Measurements from ENCODE around the gene SLC18B1. TPM values are rescaled to one million over a fixed set of nuclear protein-coding genes. Genes with fewer than 3 reads are reported as not detected.

The SLC18B1 gene
- polyA plus RNA-seq, 1 of the 3 experiments (the other 2 are of a cell fraction), result 1.2 TPM

DNA sequence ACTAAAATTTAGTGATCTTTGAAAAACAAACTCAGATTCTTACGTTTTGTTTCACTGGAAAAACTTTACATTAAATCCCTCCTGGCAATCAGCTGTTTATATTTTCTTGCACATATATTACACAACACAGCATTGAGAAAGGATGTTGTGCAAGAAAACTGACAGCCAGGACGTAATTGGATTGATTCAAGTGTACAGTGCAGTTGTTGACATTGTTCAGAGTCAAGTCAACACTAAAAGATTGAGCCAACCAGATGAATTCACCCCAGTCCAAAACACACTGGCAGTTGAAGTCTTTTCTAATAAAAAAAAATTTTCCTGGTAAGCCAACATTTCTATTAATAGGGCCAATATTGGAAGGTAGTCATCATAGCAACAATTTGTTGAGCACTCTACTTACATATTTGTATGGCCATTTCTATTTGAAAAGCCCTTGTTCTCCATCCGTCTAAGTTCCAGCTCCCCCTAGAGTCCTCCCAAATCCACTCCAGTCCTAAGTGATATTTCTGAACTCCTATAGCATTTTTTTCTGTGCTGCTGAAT lies 63.7 kb downstream of the SLC18B1 start (continued):
- TF ChIP-seq, protein P1, sequence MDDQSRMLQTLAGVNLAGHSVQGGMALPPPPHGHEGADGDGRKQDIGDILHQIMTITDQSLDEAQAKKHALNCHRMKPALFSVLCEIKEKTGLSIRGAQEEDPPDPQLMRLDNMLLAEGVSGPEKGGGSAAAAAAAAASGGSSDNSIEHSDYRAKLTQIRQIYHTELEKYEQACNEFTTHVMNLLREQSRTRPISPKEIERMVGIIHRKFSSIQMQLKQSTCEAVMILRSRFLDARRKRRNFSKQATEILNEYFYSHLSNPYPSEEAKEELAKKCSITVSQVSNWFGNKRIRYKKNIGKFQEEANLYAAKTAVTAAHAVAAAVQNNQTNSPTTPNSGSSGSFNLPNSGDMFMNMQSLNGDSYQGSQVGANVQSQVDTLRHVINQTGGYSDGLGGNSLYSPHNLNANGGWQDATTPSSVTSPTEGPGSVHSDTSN (IDR thresholded peaks at IDR 0.05), result no peak

DNA sequence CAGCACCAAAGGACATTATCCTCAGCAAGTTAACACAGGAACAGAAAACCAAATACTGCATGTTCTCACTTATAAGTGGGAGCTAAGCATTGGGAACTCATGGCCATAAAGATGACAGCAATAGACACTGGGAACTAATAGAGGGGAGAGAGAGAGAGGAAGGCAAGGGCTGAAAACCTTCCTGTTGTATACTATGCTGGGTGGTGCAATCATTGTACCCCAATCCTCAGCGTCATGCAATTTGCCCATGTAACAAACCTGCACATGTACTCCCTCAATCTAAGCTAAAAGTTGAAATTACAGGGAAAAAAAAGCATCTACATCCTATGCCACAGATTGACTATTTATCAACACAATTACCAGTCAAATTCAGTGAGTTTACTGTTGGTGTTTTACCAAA lies 64.6 kb downstream of the SLC18B1 start:
- Histone ChIP-seq H3K4me3 (ENCODE audit: low read depth in 2 of 2, low read length in 1 of 2) (no peak overlapping the region), H3F3A (replicated peaks; ENCODE audit: insufficient read depth) (no peaks in the 10 kb centered on the region), H3K36me3 (replicated peaks in 1 of 2; ENCODE audit: control insufficient read depth in 1 of 2, insufficient read depth in 2 of 2, low read length in 1 of 2) (no peaks in the 10 kb centered on the region), H3K4me2 (no peak overlapping the region), H3K27me3 (ENCODE audit: insufficient read depth) (no peaks in the 10 kb centered on the region), H3K27ac (ENCODE audit: low read depth in 2 of 2, low read length in 1 of 2) (no peak overlapping the region), H2AFZ (ENCODE audit: low read depth) (no peak overlapping the region), H3K9me2 (no peaks in the 10 kb centered on the region), H3K9me3 (no peaks in the 10 kb centered on the region), H3K4me1 (ENCODE audit: control insufficient read depth in 1 of 2, insufficient read depth in 2 of 2, low read depth in 1 of 2, low read length in 1 of 2) (no peaks in the 10 kb centered on the region), H3K9ac (no peak overlapping the region), H3K79me2 (ENCODE audit: insufficient read depth) (no peaks in the 10 kb centered on the region), H4K20me1 (ENCODE audit: insufficient read depth) (no peaks in the 10 kb centered on the region)
- TF ChIP-seq, protein P1 (IDR thresholded peaks at IDR 0.05), result no peak
- no peak for TF ChIP-seq TCF12 (IDR thresholded peaks at IDR 0.05)
- no peak for TF ChIP-seq MXI1 (IDR thresholded peaks at IDR 0.05; ENCODE audit: low read depth, low read length)
- TF ChIP-seq FOXJ3 (CRISPR knock-in tag; IDR thresholded peaks at IDR 0.05), result no peak
- TF ChIP-seq, protein P2, sequence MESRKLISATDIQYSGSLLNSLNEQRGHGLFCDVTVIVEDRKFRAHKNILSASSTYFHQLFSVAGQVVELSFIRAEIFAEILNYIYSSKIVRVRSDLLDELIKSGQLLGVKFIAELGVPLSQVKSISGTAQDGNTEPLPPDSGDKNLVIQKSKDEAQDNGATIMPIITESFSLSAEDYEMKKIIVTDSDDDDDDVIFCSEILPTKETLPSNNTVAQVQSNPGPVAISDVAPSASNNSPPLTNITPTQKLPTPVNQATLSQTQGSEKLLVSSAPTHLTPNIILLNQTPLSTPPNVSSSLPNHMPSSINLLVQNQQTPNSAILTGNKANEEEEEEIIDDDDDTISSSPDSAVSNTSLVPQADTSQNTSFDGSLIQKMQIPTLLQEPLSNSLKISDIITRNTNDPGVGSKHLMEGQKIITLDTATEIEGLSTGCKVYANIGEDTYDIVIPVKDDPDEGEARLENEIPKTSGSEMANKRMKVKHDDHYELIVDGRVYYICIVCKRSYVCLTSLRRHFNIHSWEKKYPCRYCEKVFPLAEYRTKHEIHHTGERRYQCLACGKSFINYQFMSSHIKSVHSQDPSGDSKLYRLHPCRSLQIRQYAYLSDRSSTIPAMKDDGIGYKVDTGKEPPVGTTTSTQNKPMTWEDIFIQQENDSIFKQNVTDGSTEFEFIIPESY (IDR thresholded peaks at IDR 0.05; ENCODE audit: borderline replicate concordance, low read depth), result no peak
- TF ChIP-seq, protein P3, sequence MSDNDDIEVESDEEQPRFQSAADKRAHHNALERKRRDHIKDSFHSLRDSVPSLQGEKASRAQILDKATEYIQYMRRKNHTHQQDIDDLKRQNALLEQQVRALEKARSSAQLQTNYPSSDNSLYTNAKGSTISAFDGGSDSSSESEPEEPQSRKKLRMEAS (IDR thresholded peaks at IDR 0.05; ENCODE audit: low read depth), result no peak
- TF ChIP-seq NFIC (IDR thresholded peaks at IDR 0.05; ENCODE audit: borderline replicate concordance), result no peak
- TF ChIP-seq POLR2AphosphoS5 (IDR thresholded peaks at IDR 0.05; ENCODE audit: low read depth, low read length), result no peak
- no peak for TF ChIP-seq CHD2 (IDR thresholded peaks at IDR 0.05; ENCODE audit: low read length, partially characterized antibody)
- TF ChIP-seq GABPA (IDR thresholded peaks at IDR 0.05; ENCODE audit: low read depth), result no peak
- TF ChIP-seq NRF1 (IDR thresholded peaks at IDR 0.05; ENCODE audit: low read depth, low read length), result no peak
- TF ChIP-seq, protein P4, sequence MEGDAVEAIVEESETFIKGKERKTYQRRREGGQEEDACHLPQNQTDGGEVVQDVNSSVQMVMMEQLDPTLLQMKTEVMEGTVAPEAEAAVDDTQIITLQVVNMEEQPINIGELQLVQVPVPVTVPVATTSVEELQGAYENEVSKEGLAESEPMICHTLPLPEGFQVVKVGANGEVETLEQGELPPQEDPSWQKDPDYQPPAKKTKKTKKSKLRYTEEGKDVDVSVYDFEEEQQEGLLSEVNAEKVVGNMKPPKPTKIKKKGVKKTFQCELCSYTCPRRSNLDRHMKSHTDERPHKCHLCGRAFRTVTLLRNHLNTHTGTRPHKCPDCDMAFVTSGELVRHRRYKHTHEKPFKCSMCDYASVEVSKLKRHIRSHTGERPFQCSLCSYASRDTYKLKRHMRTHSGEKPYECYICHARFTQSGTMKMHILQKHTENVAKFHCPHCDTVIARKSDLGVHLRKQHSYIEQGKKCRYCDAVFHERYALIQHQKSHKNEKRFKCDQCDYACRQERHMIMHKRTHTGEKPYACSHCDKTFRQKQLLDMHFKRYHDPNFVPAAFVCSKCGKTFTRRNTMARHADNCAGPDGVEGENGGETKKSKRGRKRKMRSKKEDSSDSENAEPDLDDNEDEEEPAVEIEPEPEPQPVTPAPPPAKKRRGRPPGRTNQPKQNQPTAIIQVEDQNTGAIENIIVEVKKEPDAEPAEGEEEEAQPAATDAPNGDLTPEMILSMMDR (IDR thresholded peaks at IDR 0.05), result no peak
- no peak for TF ChIP-seq MEF2A (IDR thresholded peaks at IDR 0.05; ENCODE audit: borderline replicate concordance, low read depth)
- TF ChIP-seq ELF1 (IDR thresholded peaks at IDR 0.05), result no peak
- TF ChIP-seq, protein P5, sequence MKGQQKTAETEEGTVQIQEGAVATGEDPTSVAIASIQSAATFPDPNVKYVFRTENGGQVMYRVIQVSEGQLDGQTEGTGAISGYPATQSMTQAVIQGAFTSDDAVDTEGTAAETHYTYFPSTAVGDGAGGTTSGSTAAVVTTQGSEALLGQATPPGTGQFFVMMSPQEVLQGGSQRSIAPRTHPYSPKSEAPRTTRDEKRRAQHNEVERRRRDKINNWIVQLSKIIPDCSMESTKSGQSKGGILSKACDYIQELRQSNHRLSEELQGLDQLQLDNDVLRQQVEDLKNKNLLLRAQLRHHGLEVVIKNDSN (IDR thresholded peaks at IDR 0.05; ENCODE audit: borderline replicate concordance, low read depth), result no peak
- TF ChIP-seq SMC3 (IDR thresholded peaks at IDR 0.05; ENCODE audit: low read depth, low read length), result no peak
- no peak for TF ChIP-seq GATA2 (CRISPR knock-in tag; IDR thresholded peaks at IDR 0.05)
- no peak for DNase-seq
- CTCF ChIA-PET, result interaction anchor here (0.6 kb wide), 1 partner anchor 1105 kb away, joined by 3 read pairs; no protein-coding TSS in a partner anchor
- 8% methylated on average over 1 of the region's 1 CpG for WGBS (ENCODE audit: low lambda C conversion rate)
- POLR2A ChIA-PET, result no interaction called here

All from SK-N-SH (cell line).